ENCODE results near the gene RNF220. TPM values are rescaled to one million over a fixed set of nuclear protein-coding genes. Genes with fewer than 3 reads are reported as not detected.

RNF220 gene
- total RNA-seq, 1 donor from 2014 or later, result 83.7 TPM

- intact Hi-C loops (cut with micrococcal nuclease), result loop anchor here (5.0 to 10.0 kb wide), 2 partner anchors 44 to 458 kb away; partner anchors contain the start of gene DMAP1
Observed at GRCh38 chr1:44672961-44673674, 268.1 kb downstream of the RNF220 start.

DNA sequence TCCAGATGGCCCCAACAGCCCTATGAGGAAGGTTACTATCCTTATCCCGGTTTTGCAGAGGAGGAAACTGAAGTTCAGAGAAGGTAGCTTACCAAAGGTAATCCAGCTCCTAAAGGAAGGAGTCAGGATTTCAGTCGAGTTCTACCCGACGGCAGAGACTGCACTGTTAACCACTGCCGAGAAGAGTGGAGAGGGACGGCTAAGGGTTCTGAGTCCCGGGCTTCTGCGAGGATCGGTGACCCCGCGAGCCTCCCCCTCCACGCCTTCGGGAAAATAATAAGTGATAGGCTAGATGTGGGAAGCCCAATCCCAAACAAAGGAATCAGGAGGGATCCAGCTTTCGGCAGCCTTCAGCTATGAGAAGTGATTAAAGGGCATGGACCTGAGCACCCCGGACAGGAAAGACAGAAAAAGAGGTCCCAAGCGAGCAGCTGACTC is 268.6 kb downstream of the RNF220 start:
- intact Hi-C loops (cut with micrococcal nuclease), result loop anchor here (1.0 to 10.0 kb wide), 7 partner anchors 41 to 727 kb away; partner anchors contain the start of genes ATP6V0B, DMAP1, IPO13 and MUTYH

DNA sequence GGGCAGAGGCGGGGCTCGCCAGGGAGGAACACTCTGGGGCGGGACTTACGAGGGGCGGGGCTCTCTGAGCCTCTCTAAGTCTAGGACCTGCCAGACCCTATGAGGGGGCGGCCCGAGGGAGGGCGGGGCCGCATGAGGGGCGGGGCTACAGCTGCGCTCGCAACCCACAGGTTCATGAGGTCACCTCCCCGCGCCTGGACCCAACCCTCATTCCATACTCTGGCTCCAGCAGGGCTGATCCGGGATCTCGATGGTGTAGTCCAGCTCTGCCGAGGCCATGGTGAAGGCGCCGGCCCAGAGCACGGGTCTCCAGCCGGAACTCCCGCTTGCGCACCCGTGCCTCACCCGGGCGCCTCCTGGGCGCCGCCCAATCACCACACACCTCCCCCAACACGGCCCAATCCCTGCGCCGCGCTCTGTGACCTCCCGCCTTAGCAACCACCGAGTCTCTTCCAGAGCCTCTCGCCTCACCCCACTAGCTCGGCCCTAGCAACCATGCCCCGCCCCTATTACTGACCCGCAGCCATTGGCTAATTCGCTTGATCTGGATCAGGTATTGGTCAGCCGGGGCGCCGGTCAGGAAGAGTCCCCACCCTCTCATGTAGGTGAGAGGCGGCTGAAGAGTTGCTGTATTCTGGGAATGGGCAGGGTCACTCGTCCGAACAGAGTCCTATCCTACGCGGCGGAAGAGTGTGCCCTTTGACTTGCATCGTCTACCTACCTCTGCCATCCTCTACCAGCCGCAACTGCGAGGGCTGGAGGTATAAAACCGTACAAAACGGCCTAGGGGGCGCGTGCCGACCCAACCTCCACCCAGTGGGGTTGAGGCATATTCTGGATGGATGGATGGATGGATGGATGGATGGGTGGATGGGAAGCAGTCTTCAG is 269.3 kb downstream of the RNF220 start, which contains the start of the genes ARMH1 and TMEM53:
TSS of gene ARMH1 (plus strand) at position 602 of the 888 bp plus-strand sequence. CDS start 14,984 bp downstream, outside the sequence.
TSS of gene TMEM53 (minus strand) at position 369 of the 888 bp plus-strand sequence. CDS start at position 279, 90 bp downstream.
- intact Hi-C loops (cut with micrococcal nuclease), result loop anchor here (1.0 to 10.0 kb wide), 7 partner anchors 42 to 728 kb away; partner anchors contain the start of genes ATP6V0B, DMAP1, IPO13 and MUTYH

- intact Hi-C loops (cut with micrococcal nuclease), result loop anchor here (10.0 kb wide), 1 partner anchor 460 kb away; the partner anchor contains the start of gene DMAP1
Observed at GRCh38 chr1:44675186-44675585, 270.1 kb downstream of the RNF220 start.

- intact Hi-C loops (cut with micrococcal nuclease), result loop anchor here (10.0 kb wide), 1 partner anchor 462 kb away; the partner anchor contains the start of gene DMAP1
Observed at GRCh38 chr1:44676484-44677200, 271.6 kb downstream of the RNF220 start.

DNA sequence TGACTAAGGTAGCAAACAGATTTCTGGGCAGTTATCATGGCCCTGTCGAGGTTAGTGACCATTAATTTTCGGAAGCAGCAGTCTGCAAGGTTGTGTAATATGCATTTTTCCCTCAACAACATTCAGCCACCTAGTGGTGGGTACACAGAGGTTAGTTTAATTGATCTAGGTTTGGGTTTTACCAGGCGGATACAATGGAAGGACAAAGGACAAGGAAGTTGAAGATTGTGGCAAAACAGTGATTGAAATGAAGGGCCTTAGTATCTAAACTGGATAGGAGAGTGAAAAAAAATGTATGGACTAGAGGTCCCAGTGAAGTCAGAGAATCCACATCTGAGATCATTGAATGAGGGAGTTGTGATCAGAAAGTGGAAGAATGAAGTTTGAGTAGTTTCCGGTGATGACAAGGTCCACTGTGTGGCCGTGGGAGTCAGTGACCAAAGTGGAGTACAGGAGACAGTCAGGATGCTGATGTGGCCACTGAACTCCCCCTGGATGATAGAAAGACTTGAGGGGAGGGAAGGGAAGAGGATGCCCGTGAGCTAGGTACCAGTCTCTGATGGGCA is 272.2 kb downstream of the RNF220 start:
- intact Hi-C loops (cut with micrococcal nuclease), result loop anchor here (10.0 kb wide), 1 partner anchor 462 kb away; the partner anchor contains the start of gene DMAP1

- intact Hi-C loops (cut with micrococcal nuclease), result loop anchor here (10.0 kb wide), 1 partner anchor 463 kb away; the partner anchor contains the start of gene DMAP1
Observed at GRCh38 chr1:44678120-44678519, 273.1 kb downstream of the RNF220 start.

- intact Hi-C loops (cut with micrococcal nuclease), result loop anchor here (10.0 kb wide), 1 partner anchor 464 kb away; the partner anchor contains the start of gene DMAP1
Observed at GRCh38 chr1:44678626-44679025, 273.6 kb downstream of the RNF220 start.

- intact Hi-C loops (cut with micrococcal nuclease), result loop anchor here (10.0 kb wide), 1 partner anchor 465 kb away; the partner anchor contains the start of gene DMAP1
Observed at GRCh38 chr1:44679468-44679867, 274.4 kb downstream of the RNF220 start.

GRCh38 chr1:44681905-44682882 is 277.1 kb downstream of the RNF220 start:
- intact Hi-C loops (cut with micrococcal nuclease), result no loop called here

GRCh38 chr1:44682883-44683265 is 277.8 kb downstream of the RNF220 start:
- intact Hi-C loops (cut with micrococcal nuclease), result no loop called here

DNA sequence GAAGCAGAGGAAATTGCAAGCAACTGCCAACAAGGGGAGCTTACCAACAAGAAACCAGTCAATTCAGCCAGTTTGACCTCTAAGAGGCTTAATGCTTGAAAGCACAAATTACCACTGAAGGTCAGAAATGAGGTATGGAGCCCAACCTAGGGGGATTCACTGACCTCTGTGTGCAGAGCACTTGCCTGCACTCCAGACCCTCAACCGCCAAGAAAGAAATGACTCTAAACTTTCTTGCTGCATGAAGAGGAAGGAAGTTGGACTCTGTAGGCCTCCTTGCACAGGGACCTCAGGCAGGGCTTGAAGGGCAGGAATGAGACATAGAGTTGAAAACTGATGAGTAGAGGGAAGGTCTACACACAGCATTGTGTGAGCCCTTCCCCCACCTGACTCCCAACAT is 279.5 kb downstream of the RNF220 start:
- intact Hi-C loops (cut with micrococcal nuclease), result no loop called here

- intact Hi-C loops (cut with micrococcal nuclease), result no loop called here
Observed at GRCh38 chr1:44685218-44685617, 280.2 kb downstream of the RNF220 start.

DNA sequence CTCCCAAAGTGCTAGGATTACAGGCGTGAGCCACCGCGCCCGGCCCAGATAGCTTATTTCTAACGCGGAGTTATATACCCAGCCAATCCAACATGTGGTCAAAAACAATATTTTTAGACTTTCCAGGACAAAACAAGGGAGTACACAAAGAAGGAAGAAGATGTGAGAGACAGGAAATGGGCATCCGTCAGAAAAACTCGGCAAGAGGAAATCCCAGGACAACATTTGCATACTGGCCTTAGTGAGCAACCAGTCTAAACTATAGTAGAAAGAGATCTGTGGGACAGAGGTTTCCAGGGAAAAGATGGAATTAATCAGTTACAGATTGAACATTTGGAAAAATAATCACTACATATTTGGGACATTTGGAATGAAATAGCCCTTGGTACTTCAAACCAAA is 280.8 kb downstream of the RNF220 start:
- intact Hi-C loops (cut with micrococcal nuclease), result no loop called here

GRCh38 chr1:44688760-44689446 is 283.8 kb downstream of the RNF220 start:
- intact Hi-C loops (cut with micrococcal nuclease), result no loop called here

DNA sequence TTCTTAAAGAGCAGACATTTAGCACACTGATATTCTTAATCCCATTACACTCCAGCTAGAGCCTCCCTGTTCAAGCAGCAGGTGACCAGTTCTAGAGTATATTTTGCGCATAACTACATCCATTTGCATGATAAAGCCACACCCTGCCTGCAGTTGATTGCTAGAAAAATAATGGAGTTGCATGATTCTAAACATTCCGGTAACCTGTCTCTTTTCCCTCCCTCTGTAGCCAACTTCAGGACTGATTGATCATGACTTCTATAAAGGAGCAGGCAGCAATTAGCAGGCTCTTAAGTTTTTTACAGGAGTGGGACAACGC is 284.4 kb downstream of the RNF220 start:
- intact Hi-C loops (cut with micrococcal nuclease), result no loop called here

DNA sequence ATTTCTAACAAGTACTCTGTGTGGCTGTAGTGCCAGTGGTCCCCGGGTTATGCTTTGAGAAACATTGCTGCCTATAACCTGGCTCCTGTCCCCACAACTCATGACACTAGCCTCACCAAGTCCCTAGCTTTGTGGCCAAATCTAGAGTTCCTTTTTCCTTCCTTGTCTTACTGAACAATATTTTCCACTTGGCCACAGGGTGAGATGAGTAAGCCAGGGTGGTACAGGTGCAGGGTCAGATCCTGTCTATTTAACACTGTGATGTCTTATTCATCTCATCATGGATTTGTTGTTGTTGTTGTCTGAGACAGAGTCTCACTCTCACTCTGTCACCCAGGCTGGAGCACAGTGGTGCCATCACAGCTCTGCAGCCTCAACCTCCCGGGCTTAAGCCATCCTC is 288.1 kb downstream of the RNF220 start:
- intact Hi-C loops (cut with micrococcal nuclease), result no loop called here

- intact Hi-C loops (cut with micrococcal nuclease), result no loop called here
Observed at GRCh38 chr1:44693900-44694299, 288.8 kb downstream of the RNF220 start.

Measured in T-helper 2 cell treated with Interferon-gamma antibody and Interleukin-4, amounts not matched to agents 100 ng/mL and 5 ng/mL, for 36 hours (primary cell).